SK-N-SH (cell line): ENCODE measurements around the gene RNLS.

Source experiments
- CHD2 ChIP-seq: fragments of 150-350 bp; IDR thresholded peaks from 2 replicates; pipeline ENCODE4 v1.6.1; 2018; ENCODE audit warnings: low read length; ENCODE audit not compliant: partially characterized antibody
- EP300 ChIP-seq, 2 experiments: IDR thresholded peaks; 2 replicates each; pipeline versions ENCODE4 v1.4.0 to v1.6.1; 2012; ENCODE audit warnings: borderline replicate concordance in 1 of 2, low read depth in 1 of 2, low read length in 1 of 2
- FOXJ3 ChIP-seq: sonication (generic); formaldehyde crosslinking; IDR thresholded peaks from 2 replicates; pipeline ENCODE4 v1.5.1; 2020; ENCODE audit warnings: mild to moderate bottlenecking, missing genetic modification reagents
- NFIC ChIP-seq: IDR thresholded peaks from 2 replicates; pipeline ENCODE4 v1.4.0; 2012; ENCODE audit warnings: borderline replicate concordance
- POLR2AphosphoS5 ChIP-seq: IDR thresholded peaks from 2 replicates; pipeline ENCODE4 v1.6.1; 2012; ENCODE audit warnings: low read depth, low read length
- RAD21 ChIP-seq: IDR thresholded peaks from 2 replicates; pipeline ENCODE4 v1.6.1; 2012; ENCODE audit warnings: mild to moderate bottlenecking, low read length
- RFX5 ChIP-seq: IDR thresholded peaks from 2 replicates; pipeline ENCODE4 v1.6.1; 2012; ENCODE audit warnings: mild to moderate bottlenecking, improper control_type of control experiment, low read length
- SIN3A ChIP-seq: IDR thresholded peaks from 2 replicates; pipeline ENCODE4 v1.6.1; 2012; ENCODE audit warnings: low read depth, mild to moderate bottlenecking, low read length, moderate library complexity, borderline replicate concordance
- TCF12 ChIP-seq: IDR thresholded peaks from 2 replicates; pipeline ENCODE4 v1.4.0; 2012
- YY1 ChIP-seq: IDR thresholded peaks from 2 replicates; pipeline ENCODE4 v1.4.0; 2012; ENCODE audit warnings: low read depth, mild to moderate bottlenecking
- TF ChIP-seq, protein P1 (sequence below): fragments of 200-600 bp; sonication (generic); IDR thresholded peaks from 2 replicates; pipeline ENCODE4 v1.6.1; 2017; ENCODE audit warnings: antibody characterized with exemption, mild to moderate bottlenecking, moderate library complexity
- TF ChIP-seq, protein P2 (sequence below): IDR thresholded peaks from 2 replicates; pipeline ENCODE4 v1.6.1; 2012; ENCODE audit warnings: mild to moderate bottlenecking, low read depth, low read length, moderate library complexity
- TF ChIP-seq, protein P3 (sequence below): IDR thresholded peaks from 2 replicates; pipeline ENCODE4 v1.4.0; 2012; ENCODE audit warnings: low read depth

DNA sequence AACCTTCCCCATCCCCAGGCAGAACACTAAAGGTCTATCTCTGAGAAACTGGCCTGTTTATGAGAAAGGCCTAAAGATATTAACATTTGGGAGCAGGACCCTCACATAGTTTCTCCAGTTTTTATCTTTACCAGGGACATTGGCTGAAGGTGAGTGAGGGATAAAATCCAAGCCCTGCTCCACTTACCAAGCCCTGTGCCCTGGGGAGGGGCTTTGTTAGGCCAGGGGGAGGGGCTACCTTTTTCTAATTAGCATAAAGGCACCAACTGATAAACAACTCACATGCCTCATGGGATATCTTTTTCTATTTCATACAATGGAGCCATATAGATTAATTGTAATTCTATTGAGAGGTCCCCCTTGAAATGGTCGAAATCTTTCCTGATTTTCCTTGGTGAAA is 55.9 kb downstream of the RNLS start:
- TF ChIP-seq, protein P1, sequence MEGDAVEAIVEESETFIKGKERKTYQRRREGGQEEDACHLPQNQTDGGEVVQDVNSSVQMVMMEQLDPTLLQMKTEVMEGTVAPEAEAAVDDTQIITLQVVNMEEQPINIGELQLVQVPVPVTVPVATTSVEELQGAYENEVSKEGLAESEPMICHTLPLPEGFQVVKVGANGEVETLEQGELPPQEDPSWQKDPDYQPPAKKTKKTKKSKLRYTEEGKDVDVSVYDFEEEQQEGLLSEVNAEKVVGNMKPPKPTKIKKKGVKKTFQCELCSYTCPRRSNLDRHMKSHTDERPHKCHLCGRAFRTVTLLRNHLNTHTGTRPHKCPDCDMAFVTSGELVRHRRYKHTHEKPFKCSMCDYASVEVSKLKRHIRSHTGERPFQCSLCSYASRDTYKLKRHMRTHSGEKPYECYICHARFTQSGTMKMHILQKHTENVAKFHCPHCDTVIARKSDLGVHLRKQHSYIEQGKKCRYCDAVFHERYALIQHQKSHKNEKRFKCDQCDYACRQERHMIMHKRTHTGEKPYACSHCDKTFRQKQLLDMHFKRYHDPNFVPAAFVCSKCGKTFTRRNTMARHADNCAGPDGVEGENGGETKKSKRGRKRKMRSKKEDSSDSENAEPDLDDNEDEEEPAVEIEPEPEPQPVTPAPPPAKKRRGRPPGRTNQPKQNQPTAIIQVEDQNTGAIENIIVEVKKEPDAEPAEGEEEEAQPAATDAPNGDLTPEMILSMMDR = no peak
- TF ChIP-seq NFIC = no peak
- no peak for TF ChIP-seq SIN3A
- no peak for TF ChIP-seq POLR2AphosphoS5
- no peak for TF ChIP-seq FOXJ3
- TF ChIP-seq CHD2 = no peak
- no peak for TF ChIP-seq TCF12
- TF ChIP-seq EP300 (IDR thresholded peaks at IDR 0.05; ENCODE audit: borderline replicate concordance in 1 of 2, low read depth in 1 of 2, low read length in 1 of 2) = no peak
- no peak for TF ChIP-seq RAD21
- no peak for TF ChIP-seq YY1
- TF ChIP-seq, protein P2, sequence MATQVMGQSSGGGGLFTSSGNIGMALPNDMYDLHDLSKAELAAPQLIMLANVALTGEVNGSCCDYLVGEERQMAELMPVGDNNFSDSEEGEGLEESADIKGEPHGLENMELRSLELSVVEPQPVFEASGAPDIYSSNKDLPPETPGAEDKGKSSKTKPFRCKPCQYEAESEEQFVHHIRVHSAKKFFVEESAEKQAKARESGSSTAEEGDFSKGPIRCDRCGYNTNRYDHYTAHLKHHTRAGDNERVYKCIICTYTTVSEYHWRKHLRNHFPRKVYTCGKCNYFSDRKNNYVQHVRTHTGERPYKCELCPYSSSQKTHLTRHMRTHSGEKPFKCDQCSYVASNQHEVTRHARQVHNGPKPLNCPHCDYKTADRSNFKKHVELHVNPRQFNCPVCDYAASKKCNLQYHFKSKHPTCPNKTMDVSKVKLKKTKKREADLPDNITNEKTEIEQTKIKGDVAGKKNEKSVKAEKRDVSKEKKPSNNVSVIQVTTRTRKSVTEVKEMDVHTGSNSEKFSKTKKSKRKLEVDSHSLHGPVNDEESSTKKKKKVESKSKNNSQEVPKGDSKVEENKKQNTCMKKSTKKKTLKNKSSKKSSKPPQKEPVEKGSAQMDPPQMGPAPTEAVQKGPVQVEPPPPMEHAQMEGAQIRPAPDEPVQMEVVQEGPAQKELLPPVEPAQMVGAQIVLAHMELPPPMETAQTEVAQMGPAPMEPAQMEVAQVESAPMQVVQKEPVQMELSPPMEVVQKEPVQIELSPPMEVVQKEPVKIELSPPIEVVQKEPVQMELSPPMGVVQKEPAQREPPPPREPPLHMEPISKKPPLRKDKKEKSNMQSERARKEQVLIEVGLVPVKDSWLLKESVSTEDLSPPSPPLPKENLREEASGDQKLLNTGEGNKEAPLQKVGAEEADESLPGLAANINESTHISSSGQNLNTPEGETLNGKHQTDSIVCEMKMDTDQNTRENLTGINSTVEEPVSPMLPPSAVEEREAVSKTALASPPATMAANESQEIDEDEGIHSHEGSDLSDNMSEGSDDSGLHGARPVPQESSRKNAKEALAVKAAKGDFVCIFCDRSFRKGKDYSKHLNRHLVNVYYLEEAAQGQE = no peak
- TF ChIP-seq, protein P3, sequence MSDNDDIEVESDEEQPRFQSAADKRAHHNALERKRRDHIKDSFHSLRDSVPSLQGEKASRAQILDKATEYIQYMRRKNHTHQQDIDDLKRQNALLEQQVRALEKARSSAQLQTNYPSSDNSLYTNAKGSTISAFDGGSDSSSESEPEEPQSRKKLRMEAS = no peak
- no peak for TF ChIP-seq RFX5
